NCI-H2227 (cell line): Measurements from ENCODE around the gene SEMA5A.

Experiments
- DNase-seq: peaks from one replicate; lab custom pipeline; 2025; ENCODE audit not compliant: unreplicated experiment; lab: John Stamatoyannopoulos, UW

The SEMA5A gene

DNA sequence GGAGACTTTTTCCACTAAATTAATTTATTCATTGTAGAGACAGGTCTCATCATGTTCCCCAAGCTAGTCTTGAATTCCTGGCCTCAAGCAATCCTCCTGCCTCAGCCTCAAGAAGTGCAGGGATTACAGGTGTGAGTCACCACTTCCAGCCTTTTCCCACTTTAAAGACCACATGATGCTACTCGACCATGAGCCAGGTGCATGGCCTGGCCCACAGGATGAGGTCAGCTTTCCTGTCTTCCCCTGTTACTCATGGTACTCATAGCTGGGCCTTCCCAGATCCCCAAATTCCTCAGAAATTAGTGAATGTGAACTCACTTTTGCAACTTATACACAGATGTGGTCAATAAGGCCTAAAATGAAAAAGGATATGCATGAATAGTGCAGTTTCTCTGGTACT, 395.9 kb downstream of the SEMA5A start:
- no peak for DNase-seq

- no peak for DNase-seq
Observed at GRCh38 chr5:9148242-9148641, 397.6 kb downstream of the SEMA5A start.

GRCh38 chr5:9140711-9141110, 405.2 kb downstream of the SEMA5A start:
- DNase-seq: no peak

DNA sequence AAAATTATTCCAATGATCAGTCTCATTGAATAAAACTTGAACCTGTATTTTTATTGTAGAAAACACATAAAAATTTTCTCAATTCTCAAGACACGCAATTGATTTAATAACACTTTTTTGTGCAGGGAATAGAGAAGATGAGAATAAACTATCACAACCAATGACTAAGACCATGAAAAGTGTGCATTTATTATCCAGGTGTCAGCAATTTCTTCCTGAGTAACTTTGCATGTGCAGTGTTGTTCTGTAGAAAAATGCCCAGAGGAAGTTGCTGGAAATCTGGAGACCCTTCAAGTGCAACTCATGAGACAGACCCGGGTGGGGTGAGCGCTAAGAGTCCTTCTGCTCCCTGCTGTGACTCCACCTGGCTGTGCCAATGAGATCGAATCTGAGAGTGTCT, 405.7 kb downstream of the SEMA5A start:
- DNase-seq: no peak

DNA sequence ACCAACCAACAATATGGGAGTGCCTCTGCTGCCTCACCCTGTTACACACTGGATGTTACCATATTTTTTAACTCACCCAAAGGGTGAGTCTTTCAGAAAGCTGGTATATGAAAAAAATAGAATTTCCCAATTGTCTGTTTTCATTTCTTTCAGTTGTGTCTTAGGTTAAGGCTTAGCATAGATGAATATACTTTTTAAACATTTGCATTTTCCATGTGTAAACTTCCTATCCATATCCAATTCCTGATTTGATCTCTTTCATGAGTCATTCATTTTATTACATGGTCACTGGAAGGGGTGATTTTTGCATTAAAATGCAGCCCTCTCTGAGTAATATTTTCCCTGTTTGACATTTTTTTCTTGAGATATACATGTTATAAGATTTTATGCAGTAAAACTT, 406.5 kb downstream of the SEMA5A start:
- no peak for DNase-seq

DNA sequence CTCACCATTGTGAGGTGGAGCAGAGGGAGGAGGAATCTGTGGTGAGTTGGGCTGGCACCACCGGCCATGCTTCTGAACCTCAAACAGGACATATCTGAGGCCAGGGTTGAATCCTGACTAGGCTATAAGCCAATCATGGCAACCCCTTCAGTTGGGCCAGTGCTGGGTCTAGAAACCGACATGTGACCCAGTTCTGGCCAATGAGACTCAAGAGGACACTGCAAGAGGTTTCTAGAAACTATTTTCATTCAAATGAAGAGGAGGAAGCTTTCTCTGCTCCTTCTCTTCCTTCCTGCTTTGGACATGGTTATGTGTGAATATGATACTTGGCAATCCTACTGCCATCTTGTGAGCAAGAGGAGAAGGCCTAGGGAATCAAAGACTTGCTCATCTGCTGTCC, 417.7 kb downstream of the SEMA5A start:
- DNase-seq: no peak

DNA sequence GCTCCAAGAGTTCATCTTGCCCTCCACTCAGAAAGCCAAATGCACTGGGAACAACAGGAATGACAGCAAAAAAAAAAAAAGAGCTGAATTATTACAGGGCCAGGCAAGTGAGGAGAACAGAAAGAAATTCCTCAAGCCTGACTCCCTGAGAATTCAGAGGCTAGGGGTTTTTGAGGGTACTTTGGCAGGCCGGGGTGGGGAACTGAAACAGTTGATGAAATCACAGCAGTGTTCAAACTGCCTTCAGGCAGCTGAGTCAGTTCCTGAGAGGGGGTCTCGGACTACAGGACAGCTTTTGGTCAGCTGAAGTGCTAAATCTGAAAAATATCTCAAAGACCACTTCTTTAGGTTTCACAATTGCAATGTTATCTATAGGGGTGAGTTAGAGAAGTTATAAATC, 419.4 kb downstream of the SEMA5A start:
- no peak for DNase-seq

DNA sequence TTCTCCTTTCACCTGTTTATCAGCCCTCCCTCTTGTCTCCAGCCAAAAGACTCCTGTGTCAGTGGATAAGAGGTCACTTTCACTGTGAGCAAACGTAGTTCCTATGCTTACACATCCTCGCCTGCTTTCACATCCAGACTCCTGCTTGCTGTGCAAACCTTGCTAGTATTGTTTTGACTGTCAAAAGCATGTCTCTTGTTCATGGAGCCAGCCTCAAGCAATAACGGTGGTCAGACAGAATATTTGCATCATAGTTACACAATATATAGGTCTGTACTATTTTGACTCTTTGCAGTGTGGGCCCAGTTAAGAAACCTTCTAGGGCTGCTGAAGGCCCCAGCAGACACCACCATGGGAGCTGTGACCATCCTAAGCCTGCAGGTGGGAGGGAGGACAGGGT, 420.0 kb downstream of the SEMA5A start:
- no peak for DNase-seq

GRCh38 chr5:9124838-9125237, 421.0 kb downstream of the SEMA5A start:
- DNase-seq: no peak

- DNase-seq: no peak
Observed at GRCh38 chr5:9124071-9124470, 421.8 kb downstream of the SEMA5A start.

DNA sequence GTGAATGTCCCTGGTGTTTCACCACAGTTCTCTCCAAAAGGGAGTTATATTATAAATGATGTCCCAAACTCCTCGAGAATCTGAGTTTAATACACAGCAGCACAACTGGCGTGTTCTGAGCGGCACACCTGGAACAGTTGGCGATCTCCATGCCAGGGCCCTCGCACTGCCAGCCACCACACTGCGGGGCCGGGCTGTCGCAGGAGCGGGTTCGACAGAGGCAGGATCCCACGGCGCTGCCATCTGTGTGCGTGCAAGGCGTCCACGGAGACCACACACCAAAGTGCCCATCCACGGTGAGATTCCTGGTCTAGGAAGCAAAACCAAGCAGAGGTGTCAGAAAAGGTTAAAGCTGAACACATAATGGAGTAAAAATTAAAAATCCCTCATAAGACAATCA, 423.3 kb downstream of the SEMA5A start:
- no peak for DNase-seq

GRCh38 chr5:9121597-9121996, 424.3 kb downstream of the SEMA5A start:
- no peak for DNase-seq

GRCh38 chr5:9118852-9119251, 427.0 kb downstream of the SEMA5A start:
- DNase-seq: no peak

DNA sequence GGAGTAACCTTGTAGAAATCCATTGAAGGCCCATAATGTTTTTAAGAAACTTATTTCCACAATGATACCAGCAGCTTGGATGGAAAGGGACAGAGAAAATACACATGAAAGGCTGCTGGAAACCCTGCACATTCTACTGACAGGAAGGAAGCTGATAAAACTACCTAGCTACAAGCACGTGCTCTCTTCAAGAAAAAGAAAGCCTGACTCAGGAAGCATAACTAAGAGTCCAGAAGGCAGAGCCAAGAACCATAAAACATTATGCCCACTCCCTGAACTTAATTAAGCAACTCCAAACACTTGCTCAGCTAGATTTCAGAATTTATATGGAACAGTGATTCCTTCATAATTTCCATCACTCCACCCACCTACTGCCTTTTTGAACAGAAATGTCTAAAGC, 430.8 kb downstream of the SEMA5A start:
- no peak for DNase-seq

- no peak for DNase-seq
Observed at GRCh38 chr5:9112520-9113291, 433.2 kb downstream of the SEMA5A start.

DNA sequence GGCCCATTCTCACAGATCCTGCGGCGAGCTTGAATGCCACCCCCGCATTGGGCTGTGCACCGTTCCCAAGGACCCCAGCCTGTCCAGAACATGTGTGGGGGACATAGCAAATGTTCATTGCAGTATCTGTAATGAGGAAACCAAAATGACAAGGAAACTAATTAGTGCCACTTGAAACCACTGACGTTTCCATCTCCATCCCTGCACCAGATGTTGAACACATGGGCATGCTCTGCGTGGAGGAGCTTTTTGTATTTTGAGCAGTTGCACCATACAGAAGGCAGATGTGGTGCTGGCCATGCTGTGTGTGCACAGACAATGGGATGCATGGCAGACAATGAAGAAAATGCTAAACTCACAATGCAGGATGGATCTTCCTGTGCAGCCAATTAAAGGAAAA, 437.7 kb downstream of the SEMA5A start:
- no peak for DNase-seq

GRCh38 chr5:9105851-9106250, 440.0 kb downstream of the SEMA5A start:
- no peak for DNase-seq

DNA sequence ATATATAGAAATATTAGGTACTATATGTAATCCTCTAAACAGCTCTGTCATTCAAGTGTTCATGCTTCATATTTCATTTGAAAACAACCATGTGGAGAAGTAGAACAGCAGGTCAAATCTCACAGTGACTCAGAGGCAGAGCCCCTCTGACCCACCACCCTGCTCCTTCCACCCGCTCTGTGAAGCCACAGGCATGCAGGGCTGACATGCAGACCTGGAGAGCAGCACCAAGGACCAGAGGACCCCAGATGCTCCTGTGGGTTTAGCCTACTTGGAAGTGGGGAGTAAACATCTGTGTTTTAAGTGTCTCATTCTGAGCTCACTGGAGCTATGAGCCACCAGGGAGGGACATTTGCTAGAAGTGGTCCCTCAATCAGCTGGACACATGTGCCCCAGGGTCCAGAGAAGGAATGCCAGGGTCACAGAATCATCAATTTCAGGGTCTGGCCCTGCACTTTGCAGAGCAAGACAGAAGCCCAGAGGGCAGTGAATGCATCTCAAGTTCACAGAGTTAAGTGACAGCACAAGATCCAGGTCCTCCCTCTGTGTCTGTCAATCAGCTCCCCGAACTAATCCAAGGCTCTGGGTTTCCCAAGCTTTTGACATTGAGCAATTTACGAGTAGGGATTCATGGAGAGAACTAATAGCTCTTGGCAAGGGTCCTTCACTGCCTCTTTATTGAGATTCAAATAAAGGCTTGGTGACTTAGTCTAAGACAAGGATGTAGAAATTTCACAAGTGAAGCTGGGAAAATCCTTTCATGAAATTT, 441.1 kb downstream of the SEMA5A start:
- DNase-seq: no peak

GRCh38 chr5:9103290-9103689, 442.6 kb downstream of the SEMA5A start:
- peak; percentile 20 for DNase-seq

- DNase-seq: no peak
Observed at GRCh38 chr5:9099689-9100088, 446.2 kb downstream of the SEMA5A start.

DNA sequence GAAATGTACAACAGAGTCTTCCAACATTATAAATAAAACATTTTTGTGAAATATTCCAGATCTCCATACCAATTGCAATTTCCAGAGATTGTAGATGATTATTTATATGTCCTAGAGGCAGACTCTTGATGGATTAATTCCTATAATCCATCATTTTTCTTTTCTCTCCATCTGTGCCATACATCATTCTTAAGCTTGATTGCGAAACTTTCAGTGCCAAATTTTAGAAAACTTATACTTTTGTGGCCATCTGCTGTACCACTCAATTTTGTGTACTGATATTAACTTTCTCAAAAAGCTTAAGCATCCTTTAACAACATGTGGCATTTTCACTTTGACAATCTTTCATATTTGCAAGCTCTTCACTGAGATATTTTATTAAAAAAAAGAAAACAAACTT, 446.9 kb downstream of the SEMA5A start:
- no peak for DNase-seq

GRCh38 chr5:9094582-9094981, 451.3 kb downstream of the SEMA5A start:
- no peak for DNase-seq
